Measurements from ENCODE around the gene NF2.

NF2 gene

GRCh38 chr22:29632672-29633071, 29.2 kb downstream of the NF2 start:
- DNase-seq: no peak

GRCh38 chr22:29633514-29634312, 30.3 kb downstream of the NF2 start:
- no peak for DNase-seq

- DNase-seq: no peak
These were observed 31.4 kb downstream of the NF2 start for GRCh38 chr22:29634847-29635246.

- no peak for DNase-seq
These were observed 32.4 kb downstream of the NF2 start for GRCh38 chr22:29635734-29636357.

- DNase-seq: no peak
These were observed 33.3 kb downstream of the NF2 start for GRCh38 chr22:29636751-29637150.

- no peak for DNase-seq
These were observed 33.7 kb downstream of the NF2 start for GRCh38 chr22:29637181-29637580.

GRCh38 chr22:29638678-29639077, 35.2 kb downstream of the NF2 start:
- DNase-seq: no peak

GRCh38 chr22:29639096-29639495, 35.7 kb downstream of the NF2 start:
- DNase-seq: no peak

- DNase-seq: no peak
These were observed 37.7 kb downstream of the NF2 start for GRCh38 chr22:29641042-29641699.

GRCh38 chr22:29641700-29642330, 38.4 kb downstream of the NF2 start:
- no peak for DNase-seq

GRCh38 chr22:29642694-29643093, 39.3 kb downstream of the NF2 start:
- no peak for DNase-seq

- DNase-seq: no peak
These were observed 44.7 kb downstream of the NF2 start for GRCh38 chr22:29647954-29648737.

- DNase-seq: no peak
These were observed 46.9 kb downstream of the NF2 start for GRCh38 chr22:29650370-29650769.

GRCh38 chr22:29651652-29652051, 48.2 kb downstream of the NF2 start:
- no peak for DNase-seq

GRCh38 chr22:29654420-29654819, 51.0 kb downstream of the NF2 start:
- DNase-seq: no peak

- DNase-seq: no peak
These were observed 51.4 kb downstream of the NF2 start for GRCh38 chr22:29654882-29655281.

GRCh38 chr22:29658176-29658575, 54.7 kb downstream of the NF2 start:
- DNase-seq: no peak

GRCh38 chr22:29660021-29660420, 56.6 kb downstream of the NF2 start:
- DNase-seq: no peak

GRCh38 chr22:29661336-29661735, 57.9 kb downstream of the NF2 start:
- no peak for DNase-seq

- DNase-seq: no peak
These were observed 59.9 kb downstream of the NF2 start for GRCh38 chr22:29663180-29663821.

- no peak for DNase-seq
These were observed 62.1 kb downstream of the NF2 start for GRCh38 chr22:29665486-29665885.

- DNase-seq: no peak
These were observed 65.2 kb downstream of the NF2 start for GRCh38 chr22:29668673-29669072.

Data from effector CD8-positive, alpha-beta T cell (primary cell).